DMS79 treated with DMSO at 0.1 percent for 48 hours (cell line): Measurements from ENCODE around the gene LRBA.
"Not testable (repeated sequence)": the region's sequence is repeated elsewhere in the genome, so short reads cannot be mapped to it uniquely, and the experiment has no call there.

Experiments used
- DNase-seq: peaks from one replicate; lab custom pipeline; 2025; lab: John Stamatoyannopoulos, UW

LRBA gene

DNA sequence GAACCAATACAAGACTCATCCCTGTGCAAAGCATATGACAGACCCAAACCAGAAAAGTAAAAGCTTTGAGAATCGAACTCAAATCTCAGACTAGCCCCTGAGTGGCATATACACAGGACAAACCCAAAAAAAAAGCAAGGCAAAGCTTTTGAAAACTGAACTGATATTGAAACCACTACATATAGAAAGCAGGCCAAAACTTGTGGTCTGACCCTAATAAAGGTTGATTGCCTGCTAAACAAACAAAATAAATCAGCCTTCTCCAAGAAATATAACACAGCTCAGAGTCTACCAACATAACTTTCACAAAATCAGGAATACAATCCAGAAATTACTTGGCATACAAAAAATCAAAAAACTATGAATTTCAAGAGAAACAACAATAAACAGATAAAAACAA lies 40.3 kb downstream of the LRBA start:
- DNase-seq = no peak

DNA sequence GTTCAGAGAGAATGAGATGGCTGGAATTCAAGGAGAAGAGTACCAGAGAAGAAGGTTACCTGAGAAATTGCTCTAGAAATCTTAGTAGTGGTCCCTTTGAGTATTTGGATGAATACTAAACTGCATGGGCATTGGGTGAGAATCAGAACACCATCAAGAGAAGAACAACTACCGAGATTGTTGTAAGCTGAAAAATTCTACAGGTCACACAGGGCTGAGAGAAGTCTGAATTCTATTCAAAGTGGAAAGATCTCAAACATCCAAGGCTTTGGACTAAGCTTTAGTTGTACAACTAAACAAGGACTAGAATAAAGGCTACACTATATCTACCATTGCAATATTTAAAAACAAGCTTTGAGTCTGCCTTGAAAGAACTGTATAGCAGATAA lies 40.8 kb downstream of the LRBA start:
- DNase-seq = no peak

GRCh38 chr4:150973626-150974251 lies 41.3 kb downstream of the LRBA start:
- DNase-seq = no peak

- no peak for DNase-seq
These were observed 42.5 kb downstream of the LRBA start for GRCh38 chr4:150972592-150972991.

GRCh38 chr4:150971901-150972300 lies 43.2 kb downstream of the LRBA start:
- DNase-seq = no peak

- DNase-seq = no peak
These were observed 44.4 kb downstream of the LRBA start for GRCh38 chr4:150970685-150971151.

DNA sequence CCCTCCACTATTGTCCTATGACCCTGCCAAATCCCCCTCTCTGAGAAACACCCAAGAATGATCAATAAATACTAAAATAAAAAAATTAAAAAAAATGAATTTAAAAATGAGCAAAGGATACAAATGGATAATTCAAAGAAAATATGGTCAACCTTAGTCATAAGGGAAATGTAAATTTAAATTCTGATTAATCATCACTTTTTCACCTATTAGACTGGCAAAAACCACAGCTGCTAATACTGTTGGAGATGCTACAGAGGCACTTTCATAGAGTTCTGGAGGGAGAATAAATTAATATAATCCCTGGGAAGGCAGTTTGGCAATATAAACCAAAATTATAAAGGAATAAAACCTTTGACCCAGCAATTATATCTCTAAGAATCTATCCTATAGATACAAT lies 50.3 kb downstream of the LRBA start:
- DNase-seq = no peak

DNA sequence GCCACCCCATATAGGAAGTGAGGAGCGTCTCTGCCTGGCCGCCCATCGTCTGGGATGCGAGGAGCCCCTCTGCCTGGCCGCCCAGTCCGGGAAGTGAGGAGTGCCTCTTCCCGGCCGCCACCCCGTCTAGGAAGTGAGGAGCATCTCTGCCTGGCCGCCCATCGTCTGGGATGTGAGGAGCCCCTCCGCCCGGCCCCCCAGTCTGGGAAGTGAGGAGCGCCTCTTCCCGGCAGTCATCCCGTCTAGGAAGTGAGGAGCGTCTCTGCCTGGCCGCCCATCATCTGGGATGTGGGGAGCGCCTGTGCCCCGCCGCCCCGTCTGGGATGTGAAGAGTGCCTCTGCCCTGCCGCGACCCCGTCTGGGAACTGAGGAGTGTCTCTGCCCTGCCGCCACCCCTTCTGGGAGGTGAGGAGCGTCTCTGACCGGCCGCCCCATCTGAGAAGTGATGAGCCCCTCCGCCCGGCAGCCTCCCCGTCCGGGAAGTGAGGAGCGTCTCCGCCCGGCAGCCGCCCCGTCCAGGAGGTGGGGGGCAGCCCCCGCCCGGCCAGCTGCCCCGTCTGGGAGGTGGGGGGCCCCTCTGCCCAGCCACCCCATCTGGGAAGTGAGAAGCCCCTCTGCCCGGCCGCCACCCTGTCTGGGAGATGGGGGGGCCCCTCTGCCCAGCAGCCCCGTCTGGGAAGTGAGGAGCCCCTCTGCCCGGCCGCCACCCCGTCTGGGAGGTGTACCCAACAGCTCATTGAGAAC lies 51.3 kb downstream of the LRBA start:
- DNase-seq = not testable (repeated sequence)

- no peak for DNase-seq
These were observed 52.8 kb downstream of the LRBA start for GRCh38 chr4:150962245-150962644.

DNA sequence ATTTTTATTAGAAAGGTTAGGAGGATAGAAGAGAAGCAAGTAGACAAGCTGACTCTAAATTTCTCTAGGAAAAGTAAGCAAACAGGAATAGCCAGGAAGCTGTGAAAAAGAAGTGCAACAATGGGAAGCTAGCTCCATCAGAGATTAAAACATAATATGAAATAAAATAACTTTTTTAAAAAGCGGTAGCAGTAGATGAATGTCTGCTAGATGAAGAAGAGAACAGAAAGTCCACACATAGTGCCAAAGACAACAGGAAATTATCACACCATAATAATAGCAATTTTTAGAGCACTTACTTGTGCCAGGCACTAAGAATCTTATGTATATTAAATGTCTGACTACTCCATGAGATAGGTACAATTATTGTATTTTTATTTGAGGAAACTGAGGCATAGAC lies 53.5 kb downstream of the LRBA start:
- DNase-seq = no peak

DNA sequence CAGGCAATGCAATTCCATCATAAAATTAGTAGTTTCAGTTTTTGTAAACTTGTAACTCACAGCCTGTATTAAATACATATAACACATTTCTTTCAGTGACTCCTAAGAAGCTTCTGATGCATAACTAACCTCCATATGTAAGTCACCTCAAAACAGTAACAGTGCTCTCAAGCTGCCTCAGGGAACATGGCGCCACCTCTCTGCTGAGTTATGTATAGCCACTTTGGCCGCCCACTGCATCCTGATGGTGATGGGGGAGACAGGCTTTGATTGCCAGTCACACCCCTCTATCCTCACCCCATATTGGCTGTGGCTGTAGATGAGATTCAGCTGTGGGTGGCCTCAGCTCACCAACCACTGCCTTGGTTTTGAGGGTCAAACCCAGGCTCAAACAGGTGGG lies 54.3 kb downstream of the LRBA start:
- DNase-seq = no peak

GRCh38 chr4:150960079-150960478 lies 55.0 kb downstream of the LRBA start:
- DNase-seq = no peak

DNA sequence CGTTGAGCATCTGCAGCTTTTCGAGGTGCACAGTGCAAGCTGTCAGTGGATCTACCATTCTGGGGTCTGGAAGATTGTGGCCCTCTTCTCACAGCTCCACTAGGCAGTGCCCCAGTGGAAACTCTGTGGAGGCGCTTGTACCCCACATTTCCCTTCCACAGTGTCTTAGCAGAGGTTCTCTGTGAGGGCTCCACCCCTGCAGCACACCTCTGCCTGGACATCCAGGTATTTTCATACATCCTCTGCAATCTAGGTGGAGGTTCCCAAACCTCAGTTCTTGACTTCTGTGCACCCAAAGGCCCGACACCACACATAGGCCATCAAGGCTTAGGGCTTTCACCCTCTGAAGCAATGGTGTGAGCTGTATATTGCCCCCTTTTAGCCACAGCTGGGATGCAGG lies 57.1 kb downstream of the LRBA start:
- not testable (repeated sequence) for DNase-seq

- not testable (repeated sequence) for DNase-seq
These were observed 58.0 kb downstream of the LRBA start for GRCh38 chr4:150957095-150957494.

- DNase-seq = not testable (repeated sequence)
These were observed 61.2 kb downstream of the LRBA start for GRCh38 chr4:150953916-150954315.

GRCh38 chr4:150952167-150952845 lies 62.8 kb downstream of the LRBA start:
- DNase-seq = no peak

GRCh38 chr4:150950657-150951288 lies 64.3 kb downstream of the LRBA start:
- no peak for DNase-seq

- no peak for DNase-seq
These were observed 65.1 kb downstream of the LRBA start for GRCh38 chr4:150949943-150950342.

DNA sequence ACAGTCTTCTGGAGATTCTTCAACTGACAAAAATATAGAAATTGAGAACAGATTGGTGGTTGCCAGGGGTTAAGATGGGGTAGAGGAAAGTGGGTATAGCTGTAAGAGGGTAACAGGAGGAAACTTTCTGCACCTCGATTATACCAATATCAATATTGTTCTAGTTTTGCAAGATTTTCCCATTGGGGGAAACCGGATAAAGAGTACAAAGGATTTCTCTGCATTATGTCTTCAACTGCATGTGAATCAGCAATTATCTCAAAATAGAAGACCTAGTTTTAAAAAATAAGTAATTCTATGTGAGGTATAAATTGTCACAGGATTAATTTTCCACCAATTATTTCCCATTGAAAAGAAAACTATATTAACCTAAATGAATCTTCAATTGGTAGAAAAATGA lies 65.7 kb downstream of the LRBA start:
- DNase-seq = no peak

- no peak for DNase-seq
These were observed 66.4 kb downstream of the LRBA start for GRCh38 chr4:150948710-150949109.

GRCh38 chr4:150948074-150948473 lies 67.0 kb downstream of the LRBA start:
- no peak for DNase-seq

GRCh38 chr4:150944660-150945059 lies 70.4 kb downstream of the LRBA start:
- no peak for DNase-seq

DNA sequence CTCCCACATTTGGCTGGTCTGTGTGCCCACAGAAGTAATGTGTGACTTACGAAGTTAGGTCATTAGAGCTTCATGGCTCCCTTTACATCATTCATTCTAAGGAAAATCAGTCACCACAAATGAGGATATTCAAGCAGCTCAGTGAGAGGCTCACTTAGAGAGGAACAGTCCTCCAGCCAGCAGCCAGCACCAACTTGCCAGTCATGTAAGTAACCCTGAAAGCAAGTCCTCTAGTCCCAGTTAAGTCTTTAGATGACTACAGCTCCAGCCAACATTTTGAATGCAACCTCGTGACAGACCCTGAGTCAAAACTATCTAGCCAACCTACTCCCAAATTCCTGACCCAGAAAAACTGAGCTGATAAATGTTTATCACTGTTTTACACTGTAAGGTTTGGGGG lies 71.3 kb downstream of the LRBA start:
- DNase-seq = no peak
